RCC 7860 (cell line): ENCODE data around the gene SERINC3.

Experiments
- DNase-seq: peaks from one replicate; pipeline ENCODE4 v3.0.0-alpha.2; 2015; ENCODE audit warnings: low spot score
- FAIRE-seq: peaks from 2 replicates; lab custom pipeline; 2012; peaks lifted over from hg19 to GRCh38; lab: Jason Lieb, UNC

SERINC3 gene

GRCh38 chr20:44468044-44468782 is 53.7 kb downstream of the SERINC3 start:
- FAIRE-seq (no peak), DNase-seq (no peak)

- DNase-seq = no peak
- no peak for FAIRE-seq
Measured at GRCh38 chr20:44467289-44467883, 54.5 kb downstream of the SERINC3 start.

- DNase-seq (no peak), FAIRE-seq (no peak)
Measured at GRCh38 chr20:44465001-44465560, 56.8 kb downstream of the SERINC3 start.

- DNase-seq (no peak), FAIRE-seq (no peak)
Measured at GRCh38 chr20:44464514-44464913, 57.4 kb downstream of the SERINC3 start.

GRCh38 chr20:44463466-44463865 is 58.4 kb downstream of the SERINC3 start:
- FAIRE-seq = no peak
- DNase-seq = no peak

GRCh38 chr20:44461803-44462174 is 60.1 kb downstream of the SERINC3 start:
- DNase-seq (no peak), FAIRE-seq (no peak)

GRCh38 chr20:44461142-44461802 is 60.6 kb downstream of the SERINC3 start:
- FAIRE-seq (no peak), DNase-seq (no peak)

- DNase-seq (peak; percentile 41), FAIRE-seq (peak; percentile 30)
Measured at GRCh38 chr20:44460795-44461141, 61.1 kb downstream of the SERINC3 start.

- no peak for DNase-seq
- no peak for FAIRE-seq
Measured at GRCh38 chr20:44459271-44459670, 62.6 kb downstream of the SERINC3 start.

- FAIRE-seq = no peak
Measured at GRCh38 chr20:44457016-44457415, 64.9 kb downstream of the SERINC3 start.

GRCh38 chr20:44456611-44457010 is 65.3 kb downstream of the SERINC3 start:
- FAIRE-seq = no peak
- DNase-seq = no peak

More at GRCh38 chr20:44457016-44457415, 64.9 kb downstream of the SERINC3 start:
- no peak for DNase-seq

GRCh38 chr20:44455126-44455525 is 66.7 kb downstream of the SERINC3 start:
- no peak for DNase-seq
- FAIRE-seq = no peak

- FAIRE-seq (no peak), DNase-seq (no peak)
Measured at GRCh38 chr20:44454306-44454963, 67.4 kb downstream of the SERINC3 start.

GRCh38 chr20:44450903-44451450 is 70.9 kb downstream of the SERINC3 start:
- no peak for DNase-seq
- FAIRE-seq = no peak

GRCh38 chr20:44450281-44450889 is 71.5 kb downstream of the SERINC3 start:
- DNase-seq = no peak
- no peak for FAIRE-seq

GRCh38 chr20:44449864-44450263 is 72.0 kb downstream of the SERINC3 start:
- FAIRE-seq (no peak), DNase-seq (no peak)

- FAIRE-seq (no peak), DNase-seq (no peak)
Measured at GRCh38 chr20:44448753-44449546, 72.9 kb downstream of the SERINC3 start.

- DNase-seq (no peak), FAIRE-seq (no peak)
Measured at GRCh38 chr20:44447827-44448419, 73.9 kb downstream of the SERINC3 start.
